Muscle of leg (tissue), 11 donors: ENCODE data around the gene ENPP6. TPM values are rescaled to one million over a fixed set of nuclear protein-coding genes. Genes with fewer than 3 reads are reported as not detected.
"Not testable (repeated sequence)": the region's sequence is repeated elsewhere in the genome, so short reads cannot be mapped to it uniquely, and the experiment has no call there.

Source experiments
- DNase-seq: peaks from one replicate; pipeline ENCODE4 v3.0.0; 2013
- H3K27ac ChIP-seq: one replicate; pipeline ENCODE4 v1.5.1; 2013; ENCODE audit warnings: mild to moderate bottlenecking, low read length, control low read depth
- H3K27me3 ChIP-seq: one replicate; pipeline ENCODE4 v1.6.1; 2013; ENCODE audit warnings: low read length; ENCODE audit not compliant: control insufficient read depth, insufficient read depth
- H3K36me3 ChIP-seq: one replicate; pipeline ENCODE4 v1.6.1; 2013; ENCODE audit warnings: low read length; ENCODE audit not compliant: control insufficient read depth, insufficient read depth
- H3K4me1 ChIP-seq: one replicate; pipeline ENCODE4 v1.6.1; 2013; ENCODE audit warnings: low read length; ENCODE audit not compliant: control insufficient read depth, insufficient read depth
- H3K4me3 ChIP-seq: one replicate; pipeline ENCODE4 v1.5.1; 2013; ENCODE audit warnings: low read length, control low read depth
- H3K9me3 ChIP-seq: replicated peaks from 2 replicates; pipeline ENCODE4 v1.6.1; 2013; ENCODE audit warnings: low read depth, low read length; ENCODE audit not compliant: control insufficient read depth
- WGBS: methylation state at CpG from one replicate; pipeline ENCODE4 v1.1.5; 2013; ENCODE audit warnings: missing lambda C conversion rate; ENCODE audit not compliant: insufficient coverage; 5-methylcytosine and 5-hydroxymethylcytosine counted together
- polyA plus RNA-seq, 8 donors: library from polyadenylated mRNA; unstranded; fragments of 120-200 nt; gene quantifications; one replicate each; pipeline versions ENCODE4 v1.2.1 to v1.2.3, GENCODE V29; 2013; ENCODE audit warnings: inconsistent platforms in 1 of 8, low replicate concordance in 1 of 8; ENCODE audit not compliant: insufficient read length in 8 of 8, insufficient read depth in 1 of 8
- total RNA-seq: library from RNA; stranded (reverse); fragments of 120-200 nt; gene quantifications from one replicate; pipeline ENCODE4 v1.2.4, GENCODE V29; 2013

Gene ENPP6
- total and polyA plus RNA-seq, 9 donors: 8.1 to 30.5 (median 15.9) TPM

DNA sequence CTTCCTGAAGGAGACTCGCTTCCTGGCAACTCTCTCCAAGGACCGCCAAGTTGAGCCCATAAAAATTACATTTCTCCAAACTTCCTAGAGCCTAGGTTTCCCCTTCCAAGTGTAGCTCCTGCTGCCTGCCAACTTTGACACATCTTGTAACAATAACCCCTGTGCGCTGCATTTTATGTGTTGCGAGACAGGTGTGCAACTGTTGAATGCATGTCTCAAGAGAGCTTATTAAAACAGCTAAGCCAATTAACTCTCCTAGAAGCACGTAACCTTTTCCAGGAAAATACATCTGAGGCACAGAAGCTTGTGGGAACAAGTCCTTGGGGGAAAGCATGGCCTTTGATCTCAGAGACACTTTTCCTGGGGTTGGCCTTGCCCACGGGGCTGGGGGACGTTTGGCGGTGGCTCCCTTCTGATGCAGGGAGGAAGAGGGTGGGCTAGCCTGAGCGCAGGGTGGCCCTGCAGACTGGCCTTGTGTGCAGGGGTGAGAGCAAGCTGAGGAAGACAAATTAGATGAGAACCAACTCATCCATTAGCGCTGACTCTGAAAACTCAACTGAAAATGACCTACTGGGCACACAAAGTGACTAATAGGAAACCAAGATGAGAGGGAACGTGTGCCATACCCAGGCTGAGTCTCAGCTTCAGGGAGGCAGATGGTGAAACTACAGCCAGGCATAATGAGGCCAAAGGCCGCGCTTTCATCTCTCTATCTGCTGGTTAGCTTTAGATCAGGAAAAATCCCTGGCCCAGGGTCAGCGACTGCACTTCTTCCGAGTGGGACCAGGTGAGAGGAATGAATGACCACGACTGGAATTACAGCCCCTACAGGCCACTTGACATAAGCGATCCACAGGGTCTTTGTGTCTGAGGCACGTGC, 75.3 kb downstream of the ENPP6 start:
- WGBS: 53% methylated on average over 16 of the region's 18 CpGs
- Histone ChIP-seq H3K27ac (no peak overlapping the region), H3K4me1 (no peaks in the 10 kb centered on the region), H3K27me3 (no peaks in the 10 kb centered on the region), H3K4me3 (no peak overlapping the region), H3K36me3 (no peaks in the 10 kb centered on the region), H3K9me3 (peaks cover 8% of the 10 kb centered on the region)
- DNase-seq: no peak

DNA sequence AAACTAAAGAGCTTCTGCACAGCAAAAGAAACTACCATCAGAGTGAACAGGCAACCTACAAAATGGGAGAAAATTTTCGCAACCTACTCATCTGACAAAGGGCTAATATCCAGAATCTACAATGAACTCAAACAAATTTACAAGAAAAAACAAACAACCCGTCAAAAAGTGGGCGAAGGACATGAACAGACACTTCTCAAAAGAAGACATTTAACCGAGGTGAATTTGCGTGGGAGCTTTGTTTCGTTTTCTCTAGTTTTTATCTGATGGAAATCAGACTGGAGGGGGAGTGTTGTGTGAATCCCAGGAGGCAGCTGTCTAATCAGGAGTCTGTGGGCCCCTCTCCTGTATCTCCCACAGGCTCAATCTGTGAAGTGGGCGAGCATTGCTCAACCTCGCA, 76.8 kb downstream of the ENPP6 start:
- not testable (repeated sequence) for H3K4me3 ChIP-seq, H3K27ac ChIP-seq, H3K4me1 ChIP-seq, H3K27me3 ChIP-seq, H3K36me3 ChIP-seq, DNase-seq
- peaks cover 14% of the 10 kb centered on the region for H3K9me3 ChIP-seq
- WGBS: 100% methylated on average over 3 of the region's 8 CpGs

DNA sequence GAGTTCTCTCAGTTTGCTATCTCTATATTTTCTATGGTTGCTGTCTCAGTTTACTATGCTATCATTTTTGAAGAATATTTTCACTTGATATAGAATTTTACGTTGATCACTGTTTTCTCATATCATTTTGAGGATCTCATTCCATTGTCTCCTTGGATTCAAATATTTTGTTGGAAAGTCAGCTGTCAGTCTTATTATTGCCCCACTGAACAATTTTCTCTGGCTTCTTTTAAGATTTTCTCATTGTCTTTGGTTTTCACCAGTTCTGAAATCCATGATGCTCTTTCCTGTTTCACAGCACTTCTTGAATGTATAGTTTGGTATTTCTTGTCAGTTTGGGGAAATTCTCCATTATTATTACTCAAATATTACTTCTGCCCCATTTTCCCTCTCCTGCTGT, 81.1 kb downstream of the ENPP6 start:
- no peak for DNase-seq
- Histone ChIP-seq H3K4me1 (no peaks in the 10 kb centered on the region), H3K27ac (no peak overlapping the region), H3K9me3 (peaks cover 14% of the 10 kb centered on the region), H3K27me3 (no peaks in the 10 kb centered on the region), H3K4me3 (no peak overlapping the region), H3K36me3 (no peaks in the 10 kb centered on the region)
- WGBS: no CpG with 5 or more reads among the region's 1 CpG

DNA sequence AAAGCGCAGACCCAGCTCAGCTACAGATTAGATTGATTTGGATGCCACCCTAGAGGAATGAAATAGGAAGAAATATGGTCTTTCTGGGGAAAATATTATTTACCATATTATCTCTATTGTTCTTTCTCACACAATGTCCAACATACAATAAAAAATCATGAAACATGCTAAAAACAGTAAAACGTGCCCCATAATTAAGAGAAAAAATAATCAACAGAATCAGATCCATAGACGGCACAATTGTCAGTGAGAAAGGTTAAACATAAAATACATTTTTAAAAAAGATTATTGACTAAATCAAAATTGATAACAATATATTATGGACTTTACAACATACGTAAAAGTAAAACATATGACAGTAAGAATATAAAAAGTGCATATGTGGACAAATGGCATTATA, 90.9 kb downstream of the ENPP6 start:
- no CpG with 5 or more reads among the region's 4 CpGs for WGBS
- H3K9me3 ChIP-seq: peaks cover 2% of the 10 kb centered on the region
- no peaks in the 10 kb centered on the region for H3K4me1 ChIP-seq
- H3K27ac ChIP-seq: no peak overlapping the region
- no peak overlapping the region for H3K4me3 ChIP-seq
- H3K36me3 ChIP-seq: peaks cover 4% of the 10 kb centered on the region
- no peaks in the 10 kb centered on the region for H3K27me3 ChIP-seq
- DNase-seq: no peak

DNA sequence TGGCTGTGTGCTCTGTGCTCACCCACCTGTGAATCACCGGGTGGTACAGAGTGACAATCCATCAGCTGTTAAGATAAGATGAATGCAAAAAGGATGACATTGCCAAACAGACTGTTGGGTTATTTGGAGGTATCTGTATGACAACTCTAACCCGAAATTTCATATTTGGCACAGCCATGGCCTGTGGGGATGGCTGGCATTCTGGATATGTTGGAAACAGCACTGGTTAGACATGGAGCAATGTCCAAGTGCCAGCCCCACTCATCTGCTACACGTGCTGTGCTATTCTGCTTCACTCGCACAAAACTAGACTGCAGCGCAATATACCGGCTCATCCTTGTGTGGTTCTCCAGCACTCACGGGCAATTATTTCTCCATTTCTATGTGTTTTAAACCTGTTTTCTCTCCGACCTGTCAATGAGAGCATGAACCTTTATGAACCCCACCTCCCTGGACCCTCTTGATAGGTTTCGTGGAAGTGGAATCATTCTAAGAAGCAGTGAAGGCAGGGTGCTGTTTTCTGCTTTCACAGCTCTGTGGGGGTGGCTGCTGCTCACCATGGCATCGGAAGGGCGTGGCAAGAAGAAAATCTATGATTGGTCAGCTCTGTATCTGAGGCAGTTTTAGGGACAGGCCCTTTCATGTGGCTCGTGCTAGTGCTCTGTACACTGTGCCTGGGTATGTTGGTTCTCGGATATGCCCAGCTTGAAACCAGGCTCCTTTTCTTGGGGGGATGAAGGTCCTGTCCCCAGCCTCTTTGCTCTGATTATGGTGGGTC, 94.9 kb downstream of the ENPP6 start:
- H3K27ac ChIP-seq: no peak overlapping the region
- H3K4me3 ChIP-seq: no peak overlapping the region
- H3K27me3 ChIP-seq: no peaks in the 10 kb centered on the region
- peaks cover 2% of the 10 kb centered on the region for H3K9me3 ChIP-seq
- no peaks in the 10 kb centered on the region for H3K4me1 ChIP-seq
- WGBS: 89% methylated on average over 9 of the region's 13 CpGs
- no peak for DNase-seq
- peaks cover 4% of the 10 kb centered on the region for H3K36me3 ChIP-seq

DNA sequence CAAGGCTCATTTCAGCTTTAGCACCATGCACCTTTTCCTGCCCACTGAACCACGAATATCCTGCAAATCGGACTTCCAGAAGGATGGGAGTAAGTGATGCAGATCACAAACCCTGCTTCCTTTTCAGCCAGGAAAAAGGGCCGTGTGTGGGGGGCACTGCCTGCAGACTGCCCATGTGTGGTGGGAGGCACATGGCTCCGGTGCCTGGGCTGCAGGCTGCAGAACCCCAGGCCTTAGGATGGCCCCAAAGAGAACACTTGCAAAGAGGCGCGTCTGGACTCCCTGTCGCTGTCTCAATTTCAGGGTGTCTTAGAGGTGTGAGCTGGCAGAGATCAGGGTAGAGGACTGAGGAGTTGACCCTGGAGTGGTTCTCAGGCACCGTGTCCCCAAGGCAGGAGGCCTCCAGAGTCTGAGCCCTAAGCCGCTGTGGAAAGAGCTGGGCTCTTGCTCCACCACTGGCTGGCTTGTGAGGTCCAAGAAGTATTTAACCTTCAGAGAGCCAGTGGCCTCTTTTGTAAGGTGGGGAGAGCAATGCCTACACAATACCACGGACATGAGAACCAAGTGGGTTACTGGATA, 97.0 kb downstream of the ENPP6 start:
- no peaks in the 10 kb centered on the region for H3K27me3 ChIP-seq
- 91% methylated on average over 7 of the region's 10 CpGs for WGBS
- no peaks in the 10 kb centered on the region for H3K9me3 ChIP-seq
- H3K4me3 ChIP-seq: no peak overlapping the region
- DNase-seq: no peak
- peaks cover 4% of the 10 kb centered on the region for H3K36me3 ChIP-seq
- no peaks in the 10 kb centered on the region for H3K4me1 ChIP-seq
- H3K27ac ChIP-seq: no peak overlapping the region

DNA sequence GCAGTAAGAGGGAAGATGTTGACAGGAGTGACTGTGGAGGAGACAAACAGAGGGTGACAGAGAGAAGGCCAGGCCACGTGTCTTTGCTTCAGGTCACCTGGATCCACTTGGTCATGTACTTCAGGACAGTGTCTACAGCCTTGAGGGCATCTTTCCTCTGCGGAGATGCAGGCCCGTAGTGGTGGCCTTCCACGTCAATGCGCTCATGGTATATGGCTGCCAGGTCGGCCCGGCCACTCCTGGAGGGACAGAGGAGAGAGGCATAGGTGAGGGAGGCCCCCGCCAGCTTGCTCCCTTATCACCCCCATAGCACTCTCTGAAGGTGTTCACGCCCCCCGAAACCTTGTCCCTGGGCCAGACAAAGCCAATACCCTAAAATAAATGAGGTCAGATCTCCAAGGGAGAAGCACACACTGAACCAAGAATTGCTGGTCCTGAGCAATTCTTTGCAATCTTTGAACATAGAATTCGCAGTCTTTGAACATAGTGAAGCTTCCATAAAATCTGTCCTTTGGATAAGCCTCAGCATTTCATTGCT, 99.9 kb downstream of the ENPP6 start:
- Histone ChIP-seq H3K4me1 (no peaks in the 10 kb centered on the region), H3K27ac (no peak overlapping the region), H3K9me3 (no peaks in the 10 kb centered on the region), H3K36me3 (peaks cover 4% of the 10 kb centered on the region), H3K27me3 (no peaks in the 10 kb centered on the region), H3K4me3 (no peak overlapping the region)
- WGBS: 88% methylated on average over 5 of the region's 11 CpGs
- no peak for DNase-seq

DNA sequence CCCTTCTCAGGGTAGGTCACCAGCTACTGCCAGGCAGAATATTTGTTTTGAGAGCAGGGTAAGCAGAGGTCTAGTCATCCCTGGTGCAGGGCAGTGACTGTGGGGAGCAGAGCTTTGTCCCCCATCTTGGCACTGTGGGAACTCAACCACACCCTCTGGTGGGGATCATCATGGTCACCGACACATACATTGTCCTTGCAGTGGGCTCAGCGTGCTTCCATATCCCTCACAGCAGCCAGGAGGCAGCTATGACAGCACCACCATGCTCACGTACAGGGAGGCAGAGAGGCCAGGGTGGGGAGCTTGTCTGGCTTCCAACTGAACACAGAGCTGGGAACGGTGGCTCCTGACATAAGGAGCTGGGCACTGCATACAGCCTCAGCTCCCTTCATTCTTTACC, 102.3 kb downstream of the ENPP6 start:
- H3K27ac ChIP-seq: no peak overlapping the region
- H3K27me3 ChIP-seq: no peaks in the 10 kb centered on the region
- H3K4me1 ChIP-seq: no peaks in the 10 kb centered on the region
- DNase-seq: no peak
- no peak overlapping the region for H3K4me3 ChIP-seq
- H3K9me3 ChIP-seq: no peaks in the 10 kb centered on the region
- peaks cover 5% of the 10 kb centered on the region for H3K36me3 ChIP-seq
- WGBS: 71% methylated on average over 3 of the region's 4 CpGs

DNA sequence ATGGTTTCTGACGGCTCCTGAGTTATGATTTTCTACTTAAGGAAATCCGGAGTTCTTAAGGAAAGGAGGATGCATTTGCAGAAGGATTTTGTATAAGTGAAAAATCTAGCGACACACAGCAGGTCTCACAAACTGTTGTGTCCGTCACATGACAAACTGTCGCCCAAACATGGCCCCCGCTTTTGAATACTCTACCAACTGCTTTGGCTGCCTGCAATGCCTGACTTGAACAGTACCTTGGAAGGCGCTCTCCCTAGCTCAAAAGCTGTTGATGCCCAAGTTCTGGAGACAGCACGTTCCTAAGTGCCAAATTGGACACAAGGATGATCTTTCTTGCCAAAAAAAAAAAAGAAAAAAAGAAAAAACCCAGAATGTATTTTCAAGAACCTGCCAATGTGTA, 103.2 kb downstream of the ENPP6 start:
- H3K36me3 ChIP-seq: peaks cover 9% of the 10 kb centered on the region
- no peaks in the 10 kb centered on the region for H3K27me3 ChIP-seq
- no peaks in the 10 kb centered on the region for H3K9me3 ChIP-seq
- H3K4me1 ChIP-seq: no peaks in the 10 kb centered on the region
- H3K4me3 ChIP-seq: no peak overlapping the region
- H3K27ac ChIP-seq: no peak overlapping the region
- WGBS: 47% methylated on average over 7 of the region's 8 CpGs
- peak; percentile 17 for DNase-seq

DNA sequence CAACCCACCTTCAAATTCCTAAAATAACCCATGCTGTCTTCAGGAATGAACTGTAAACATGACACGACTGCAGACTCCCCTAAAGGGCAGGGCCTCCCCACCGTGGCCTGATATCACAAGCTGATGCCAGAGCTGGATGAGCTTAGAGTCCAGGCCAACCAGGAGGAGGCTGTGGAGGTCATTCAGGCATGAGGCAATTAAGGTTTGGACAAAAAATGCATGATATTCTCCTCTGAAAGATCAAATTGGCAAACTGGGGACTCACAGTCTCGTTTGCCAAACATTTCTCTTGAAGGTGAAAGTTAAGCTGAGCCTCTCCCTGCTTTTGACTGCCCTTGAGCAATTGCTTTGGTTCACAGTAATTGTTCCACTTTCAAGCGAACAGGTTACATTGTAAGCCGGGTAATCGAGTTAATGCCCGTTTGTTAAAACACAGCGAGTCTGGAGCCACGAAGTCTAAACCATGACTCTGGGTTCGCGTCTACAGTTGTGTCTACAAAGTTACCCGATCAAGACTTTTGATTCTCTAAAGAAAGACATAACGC, 105.6 kb downstream of the ENPP6 start:
- Histone ChIP-seq H3K27ac (no peak overlapping the region), H3K4me3 (no peak overlapping the region), H3K4me1 (no peaks in the 10 kb centered on the region), H3K36me3 (peaks cover 9% of the 10 kb centered on the region), H3K9me3 (no peaks in the 10 kb centered on the region), H3K27me3 (no peaks in the 10 kb centered on the region)
- DNase-seq: no peak
- WGBS: 54% methylated on average over 7 of the region's 13 CpGs
